ENCODE data around the gene RFESD.

DNA sequence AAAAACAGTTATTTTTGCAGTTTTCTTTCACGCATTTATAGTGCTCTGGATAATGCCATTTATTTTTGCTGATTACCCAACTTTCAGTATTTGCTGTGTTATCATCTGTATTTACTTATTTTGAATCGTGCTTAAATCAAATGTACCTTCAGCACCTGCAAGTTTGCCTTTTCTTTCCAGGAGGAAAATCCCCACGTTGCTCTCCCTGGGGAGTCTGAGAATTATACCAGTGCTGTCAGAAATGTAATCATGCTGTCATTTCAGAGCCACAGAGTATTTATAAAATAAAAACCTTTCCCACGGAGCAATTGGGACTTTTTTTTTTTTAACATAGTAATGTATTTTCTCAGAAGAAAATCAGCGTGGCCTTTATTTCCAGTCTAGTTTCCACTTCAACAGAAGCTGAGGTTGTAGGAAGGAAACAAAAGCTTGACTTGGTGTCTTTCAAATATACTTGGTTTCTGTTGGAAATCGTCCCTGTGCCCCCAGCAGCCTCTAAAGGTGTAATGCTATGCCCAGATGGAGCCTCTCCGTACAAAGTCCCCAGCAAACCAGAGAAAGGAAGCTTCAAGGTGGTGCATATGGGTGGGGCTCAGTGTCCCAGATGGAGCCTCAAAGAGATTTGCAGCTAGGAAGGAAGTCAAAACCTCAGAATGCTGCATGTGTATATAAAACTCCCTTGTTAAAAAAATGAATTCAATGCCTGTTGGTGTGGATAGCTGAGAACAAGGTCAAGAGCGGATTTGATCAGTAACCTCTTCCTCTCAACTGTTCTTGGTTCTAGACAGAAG is 24.5 kb upstream of the RFESD start:
- TF ChIP-seq EZH2 (IDR thresholded peaks at IDR 0.05) (no peak), POLR2AphosphoS5 (IDR thresholded peaks at IDR 0.05; ENCODE audit: borderline replicate concordance, low read depth, low read length) (no peak), FOXP2 (optimal IDR thresholded peaks at IDR 0.05; ENCODE audit: control extremely low read depth, extremely low read length, insufficient read depth) (no peak)

Measured in SK-N-MC (cell line).